ENCODE results near the gene CD3D.

CD3D gene

GRCh38 chr11:118304227-118304567 lies 38.3 kb downstream of the CD3D start:
- no peak for DNase-seq (ENCODE audit: low read depth)

DNA sequence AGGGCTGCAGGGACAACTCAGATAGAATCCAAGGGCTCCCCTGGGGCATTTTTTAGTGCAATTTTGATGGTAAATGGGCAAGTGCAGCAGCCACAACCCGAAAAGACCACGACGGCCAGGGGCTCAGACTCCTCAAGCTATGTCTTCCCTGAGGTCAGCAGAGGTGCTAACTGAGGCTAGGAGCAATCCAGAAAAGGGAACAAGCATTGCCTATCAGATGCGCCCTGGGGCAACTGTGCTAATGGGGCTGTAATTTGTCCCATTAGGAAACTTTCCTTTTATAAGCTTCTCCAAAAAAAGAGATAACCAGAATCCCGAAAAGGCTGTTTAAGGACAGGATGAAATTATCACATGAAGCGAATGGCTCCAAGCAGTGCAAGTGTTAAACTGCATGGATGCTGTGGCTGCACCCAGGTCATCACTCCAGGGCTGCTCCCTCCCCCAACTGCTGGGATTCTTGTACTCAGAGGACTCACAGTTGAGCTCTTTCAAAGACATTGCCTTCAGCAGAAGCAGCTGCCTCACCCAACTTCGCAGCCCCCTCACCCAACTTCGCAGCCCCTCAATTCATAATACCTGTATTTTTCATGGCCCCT lies 40.8 kb downstream of the CD3D start:
- no peak for DNase-seq (ENCODE audit: low read depth)

DNA sequence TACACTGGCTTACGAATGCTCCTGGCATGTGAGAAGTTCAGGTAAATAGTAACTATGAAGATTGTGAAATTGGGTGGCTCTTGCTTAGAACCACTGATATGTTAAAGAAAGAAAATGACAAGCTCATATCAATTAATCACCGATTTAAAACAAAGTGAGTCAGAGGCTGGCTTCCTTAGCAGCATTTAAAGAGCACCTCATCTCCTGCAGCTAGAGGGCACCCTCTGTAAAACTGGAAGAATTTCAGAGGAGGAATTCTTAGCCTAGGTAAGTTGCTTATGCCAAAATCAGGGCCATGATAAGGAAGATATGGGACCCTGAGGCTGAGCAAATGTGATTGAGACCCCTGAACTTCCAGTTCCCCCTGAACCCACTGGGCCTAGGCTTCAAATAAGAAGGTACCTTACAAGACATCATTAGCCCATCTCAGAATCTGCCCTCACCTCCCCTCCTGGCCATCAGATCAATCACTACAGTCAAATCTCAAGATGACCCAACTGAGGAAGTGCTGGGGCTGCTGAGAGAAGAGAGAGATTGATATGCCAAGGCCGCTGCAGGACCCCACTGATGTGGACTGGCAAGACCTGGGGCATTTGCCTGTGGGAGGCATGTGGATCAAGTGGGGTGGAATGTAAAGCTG lies 46.6 kb downstream of the CD3D start:
- DNase-seq (ENCODE audit: low read depth) = peak; percentile 67

GRCh38 chr11:118295199-118295598 lies 47.3 kb downstream of the CD3D start:
- DNase-seq (ENCODE audit: low read depth) = no peak

DNA sequence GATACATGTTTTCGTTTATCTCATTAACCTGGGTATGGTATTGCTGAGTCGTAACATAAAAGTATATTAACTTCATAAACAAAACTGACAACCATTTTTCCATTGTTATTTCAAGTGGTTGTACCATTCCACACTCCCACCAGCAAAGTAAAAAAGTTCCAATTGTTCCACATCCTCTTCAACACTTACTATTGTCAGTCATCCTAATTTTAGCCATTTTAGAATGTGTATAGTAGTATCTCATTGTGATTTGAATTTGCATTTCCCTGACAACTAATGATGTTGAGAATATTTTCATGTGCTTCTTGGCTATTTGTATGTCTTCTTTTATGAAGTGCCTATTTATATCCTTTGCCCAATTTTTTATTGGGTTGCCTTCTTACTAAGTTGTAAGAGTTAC lies 48.5 kb downstream of the CD3D start:
- no peak for DNase-seq (ENCODE audit: low read depth)

DNA sequence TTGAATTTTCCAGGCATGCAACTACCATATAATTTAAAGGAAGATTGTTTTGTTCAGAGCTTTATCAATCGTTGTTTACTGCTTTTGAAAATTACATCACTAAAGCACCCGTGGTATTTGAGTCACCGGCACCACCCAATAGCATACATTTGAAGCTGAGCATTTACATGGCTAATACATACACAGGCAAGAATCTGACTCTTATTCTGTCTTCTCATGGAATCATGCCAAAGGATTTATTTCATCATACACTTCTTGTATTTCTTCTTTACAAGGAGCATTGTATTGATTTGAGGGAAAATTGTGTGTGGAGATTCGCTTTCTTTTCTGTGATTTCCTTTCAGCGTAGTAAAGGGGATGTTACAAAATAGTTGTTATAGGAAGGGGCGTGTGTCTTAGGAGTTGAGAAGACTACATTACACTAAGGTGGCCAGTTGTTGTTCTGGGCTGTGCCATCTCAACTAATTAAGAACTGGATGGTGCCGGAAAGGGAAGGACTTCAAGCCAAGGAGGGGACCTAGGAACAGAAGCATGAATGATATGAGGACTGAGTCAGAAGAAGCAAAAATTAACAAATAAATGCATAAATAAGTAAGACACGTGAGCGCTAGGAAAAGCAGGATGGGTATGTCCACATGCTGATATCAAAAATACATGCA lies 50.9 kb downstream of the CD3D start:
- DNase-seq (ENCODE audit: low read depth) = peak; percentile 31

DNA sequence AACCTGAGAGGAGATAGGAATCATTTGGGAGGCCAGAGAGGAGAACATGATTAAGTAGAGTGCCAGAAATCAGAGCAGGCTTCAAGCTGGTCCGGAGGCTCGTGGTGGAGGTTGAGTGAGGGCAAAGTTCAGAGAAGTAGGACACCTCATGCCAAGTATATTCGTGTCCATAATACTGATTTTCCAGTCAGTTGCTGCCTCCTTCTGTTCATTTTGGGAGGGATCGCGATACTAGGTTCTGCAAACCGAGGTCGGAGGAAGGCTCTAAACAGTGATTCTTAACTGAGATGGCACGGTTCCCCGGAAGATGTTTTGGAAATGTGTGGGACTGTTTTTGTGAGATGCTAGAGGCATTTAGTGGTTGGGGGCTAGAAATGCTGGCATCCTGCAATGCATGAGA lies 51.6 kb downstream of the CD3D start:
- DNase-seq (ENCODE audit: low read depth) = peak; percentile 57

GRCh38 chr11:118289401-118289800 lies 53.1 kb downstream of the CD3D start:
- DNase-seq (ENCODE audit: low read depth) = no peak
